ENCODE measurements around the gene WNT9A.

Gene WNT9A

GRCh38 chr1:227949341-227949921, 1.7 kb upstream of the WNT9A start:
- H3K4me3 ChIP-seq (ENCODE audit: low read length) = no peak overlapping the region
- no peak overlapping the region for H3K27ac ChIP-seq (ENCODE audit: low read length)
- H3K4me1 ChIP-seq (ENCODE audit: low read length) = 0 out of 2 replicates have a peak, but pooled peaks cover 5% of the 10 kb centered on the region
- H3K79me2 ChIP-seq (ENCODE audit: low read length) = no peaks in the 10 kb centered on the region
- H3K9ac ChIP-seq (ENCODE audit: low read length) = no peak overlapping the region
- no peak for DNase-seq
- H3F3A ChIP-seq (ENCODE audit: insufficient read depth, low read length) = no peaks in the 10 kb centered on the region
- no peak overlapping the region for H2AFZ ChIP-seq (ENCODE audit: low read length)
- H3K4me2 ChIP-seq (ENCODE audit: low read depth, low read length) = no peak overlapping the region
- no peaks in the 10 kb centered on the region for H4K20me1 ChIP-seq (ENCODE audit: insufficient read depth, low read length)
- no peaks in the 10 kb centered on the region for H3K9me3 ChIP-seq (replicated peaks; ENCODE audit: insufficient read depth, low read length)
- TF ChIP-seq, protein P1, sequence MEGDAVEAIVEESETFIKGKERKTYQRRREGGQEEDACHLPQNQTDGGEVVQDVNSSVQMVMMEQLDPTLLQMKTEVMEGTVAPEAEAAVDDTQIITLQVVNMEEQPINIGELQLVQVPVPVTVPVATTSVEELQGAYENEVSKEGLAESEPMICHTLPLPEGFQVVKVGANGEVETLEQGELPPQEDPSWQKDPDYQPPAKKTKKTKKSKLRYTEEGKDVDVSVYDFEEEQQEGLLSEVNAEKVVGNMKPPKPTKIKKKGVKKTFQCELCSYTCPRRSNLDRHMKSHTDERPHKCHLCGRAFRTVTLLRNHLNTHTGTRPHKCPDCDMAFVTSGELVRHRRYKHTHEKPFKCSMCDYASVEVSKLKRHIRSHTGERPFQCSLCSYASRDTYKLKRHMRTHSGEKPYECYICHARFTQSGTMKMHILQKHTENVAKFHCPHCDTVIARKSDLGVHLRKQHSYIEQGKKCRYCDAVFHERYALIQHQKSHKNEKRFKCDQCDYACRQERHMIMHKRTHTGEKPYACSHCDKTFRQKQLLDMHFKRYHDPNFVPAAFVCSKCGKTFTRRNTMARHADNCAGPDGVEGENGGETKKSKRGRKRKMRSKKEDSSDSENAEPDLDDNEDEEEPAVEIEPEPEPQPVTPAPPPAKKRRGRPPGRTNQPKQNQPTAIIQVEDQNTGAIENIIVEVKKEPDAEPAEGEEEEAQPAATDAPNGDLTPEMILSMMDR (IDR thresholded peaks at IDR 0.05; ENCODE audit: low read length) = no peak
- no peak for TF ChIP-seq EZH2 (optimal IDR thresholded peaks at IDR 0.05; ENCODE audit: low read depth, low read length)
- peaks cover 18% of the 10 kb centered on the region for H3K27me3 ChIP-seq (replicated peaks; ENCODE audit: insufficient read depth, low read length)
- no peaks in the 10 kb centered on the region for H3K36me3 ChIP-seq (replicated peaks; ENCODE audit: insufficient read depth, low read length)
- no peaks in the 10 kb centered on the region for H3K9me2 ChIP-seq (replicated peaks; ENCODE audit: insufficient read depth, low read length)

DNA sequence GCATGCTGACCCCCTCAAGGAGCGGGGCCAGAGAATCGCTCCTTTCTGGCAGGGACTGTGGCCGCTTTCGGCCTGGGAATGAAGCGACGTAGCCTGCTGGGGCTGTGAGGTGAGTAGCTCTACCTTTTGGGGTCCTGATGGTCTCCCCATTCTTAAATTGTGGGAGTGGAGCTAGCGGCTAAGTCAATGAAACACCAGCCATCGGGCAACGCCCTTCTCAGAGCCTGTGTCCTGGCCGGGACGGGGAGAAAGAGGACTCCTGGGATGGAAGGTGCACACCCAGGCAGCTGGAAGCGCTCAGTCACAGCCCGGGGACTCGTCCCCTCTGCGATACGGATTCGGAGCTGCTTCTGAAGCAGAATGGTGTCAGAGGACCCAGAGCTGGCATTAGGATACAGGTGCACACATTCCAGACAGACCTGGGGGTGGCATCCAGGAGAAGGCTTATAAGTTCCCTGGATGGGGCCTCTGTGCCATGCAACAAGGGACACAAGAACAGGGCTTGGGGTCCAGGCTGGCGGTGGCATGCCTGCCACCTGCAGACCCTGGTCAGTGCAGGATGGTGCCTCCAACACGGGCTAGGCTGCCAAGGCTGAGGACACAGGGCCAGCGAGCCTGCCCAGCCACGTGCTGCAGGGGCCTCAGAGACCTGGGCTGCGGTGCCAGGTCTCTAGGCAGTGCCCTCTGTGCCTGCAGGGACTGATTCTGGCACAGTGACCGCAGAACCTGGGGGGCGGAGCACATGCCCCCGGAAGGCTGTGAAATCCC, 945 bp upstream of the WNT9A start:
- no peak for DNase-seq
- Histone ChIP-seq H3K9me2 (replicated peaks; ENCODE audit: insufficient read depth, low read length) (no peaks in the 10 kb centered on the region), H3K4me3 (ENCODE audit: low read length) (no peak overlapping the region), H3K79me2 (ENCODE audit: low read length) (no peaks in the 10 kb centered on the region), H3K27me3 (replicated peaks; ENCODE audit: insufficient read depth, low read length) (peaks cover 15% of the 10 kb centered on the region), H4K20me1 (ENCODE audit: insufficient read depth, low read length) (no peaks in the 10 kb centered on the region), H3F3A (ENCODE audit: insufficient read depth, low read length) (no peaks in the 10 kb centered on the region), H3K36me3 (replicated peaks; ENCODE audit: insufficient read depth, low read length) (no peaks in the 10 kb centered on the region), H2AFZ (ENCODE audit: low read length) (no peak overlapping the region), H3K4me2 (ENCODE audit: low read depth, low read length) (no peak overlapping the region), H3K27ac (ENCODE audit: low read length) (no peak overlapping the region), H3K9me3 (replicated peaks; ENCODE audit: insufficient read depth, low read length) (no peaks in the 10 kb centered on the region), H3K9ac (ENCODE audit: low read length) (no peak overlapping the region), H3K4me1 (ENCODE audit: low read length) (0 out of 2 replicates have a peak, but pooled peaks cover 5% of the 10 kb centered on the region)
- TF ChIP-seq EZH2phosphoT487 (IDR thresholded peaks at IDR 0.05; ENCODE audit: low read length) = no peak
- no peak for TF ChIP-seq EZH2 (optimal IDR thresholded peaks at IDR 0.05; ENCODE audit: low read depth, low read length)
- TF ChIP-seq, protein P1 (IDR thresholded peaks at IDR 0.05; ENCODE audit: low read length) = no peak

DNA sequence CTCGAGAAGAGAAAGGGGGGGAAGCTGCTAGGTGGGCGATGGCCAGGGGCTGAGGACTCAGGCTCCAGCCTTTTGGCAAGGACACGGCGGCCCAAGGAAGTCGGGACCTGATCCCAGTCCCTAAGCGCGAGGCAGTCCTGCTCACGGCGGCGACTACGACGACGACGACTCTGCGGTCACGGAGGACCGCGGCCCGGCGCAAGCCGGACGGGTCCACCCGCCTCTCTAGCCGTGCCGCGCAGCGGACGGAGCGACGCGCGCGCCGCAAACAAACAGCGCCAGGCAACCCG, 401 bp downstream of the WNT9A start:
- H3K4me3 ChIP-seq (ENCODE audit: low read length) = no peak overlapping the region

More for the DNA sequence above, 401 bp downstream of the WNT9A start:
- no peak overlapping the region for H3K27ac ChIP-seq (ENCODE audit: low read length)
- 0 out of 2 replicates have a peak, but pooled peaks cover 5% of the 10 kb centered on the region for H3K4me1 ChIP-seq (ENCODE audit: low read length)
- H3K36me3 ChIP-seq (replicated peaks; ENCODE audit: insufficient read depth, low read length) = no peaks in the 10 kb centered on the region
- no peaks in the 10 kb centered on the region for H3F3A ChIP-seq (ENCODE audit: insufficient read depth, low read length)
- H3K4me2 ChIP-seq (ENCODE audit: low read depth, low read length) = no peak overlapping the region
- peaks cover 18% of the 10 kb centered on the region for H3K27me3 ChIP-seq (replicated peaks; ENCODE audit: insufficient read depth, low read length)
- H3K9ac ChIP-seq (ENCODE audit: low read length) = no peak overlapping the region
- H3K79me2 ChIP-seq (ENCODE audit: low read length) = no peaks in the 10 kb centered on the region
- H4K20me1 ChIP-seq (ENCODE audit: insufficient read depth, low read length) = no peaks in the 10 kb centered on the region
- no peaks in the 10 kb centered on the region for H3K9me3 ChIP-seq (replicated peaks; ENCODE audit: insufficient read depth, low read length)
- H2AFZ ChIP-seq (ENCODE audit: low read length) = no peak overlapping the region
- TF ChIP-seq EZH2phosphoT487 (IDR thresholded peaks at IDR 0.05; ENCODE audit: low read length) (no peak), EZH2 (optimal IDR thresholded peaks at IDR 0.05; ENCODE audit: low read depth, low read length) (no peak)
- TF ChIP-seq, protein P1 (IDR thresholded peaks at IDR 0.05; ENCODE audit: low read length) = no peak
- DNase-seq = no peak
- H3K9me2 ChIP-seq (replicated peaks; ENCODE audit: insufficient read depth, low read length) = no peaks in the 10 kb centered on the region
